22Rv1 (cell line): ENCODE results near the gene DAPL1.

ENCODE experiments used
- CTCF ChIP-seq: fragments of 450-650 bp; IDR thresholded peaks from 2 replicates; pipeline ENCODE4 v1.5.1; 2017; ENCODE audit warnings: mild to moderate bottlenecking
- ZFX ChIP-seq: fragments of 450-650 bp; IDR thresholded peaks from 2 replicates; pipeline ENCODE4 v1.6.1; 2017; ENCODE audit warnings: antibody characterized with exemption, borderline replicate concordance

- no peak for TF ChIP-seq CTCF
- no peak for TF ChIP-seq ZFX
These were observed 22.6 kb upstream of the DAPL1 start for GRCh38 chr2:158772306-158773078.
